Colon (tissue), 2 donors: ENCODE results near the gene C2orf76.

Experiments used
- FAIRE-seq: peaks from 2 replicates; lab custom pipeline; 2012; peaks lifted over from hg19 to GRCh38; lab: Jason Lieb, UNC
- donor health status: control.
- donor health status: control.

Gene C2orf76

GRCh38 chr2:119337749-119338148, 28.9 kb downstream of the C2orf76 start:
- FAIRE-seq: no peak

- no peak for FAIRE-seq
Measured at GRCh38 chr2:119333833-119334232, 32.8 kb downstream of the C2orf76 start.

DNA sequence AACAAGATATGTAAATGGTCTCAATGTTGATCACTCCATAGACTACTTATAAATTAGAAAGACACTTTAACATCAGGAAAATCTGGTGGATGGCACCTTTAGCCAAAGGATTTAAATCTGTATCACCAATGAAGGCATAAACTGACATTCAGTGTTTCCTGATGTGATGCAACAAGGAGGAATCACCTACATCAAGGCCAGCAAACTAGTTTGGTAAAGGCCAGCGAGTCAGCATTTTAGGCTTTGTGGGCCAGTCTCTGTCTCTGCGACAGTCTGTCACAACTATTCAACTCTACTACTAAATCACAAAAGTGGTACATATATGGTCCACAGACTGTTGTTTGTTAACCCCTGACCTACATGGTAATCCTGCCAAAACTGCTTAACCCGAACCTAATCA, 33.3 kb downstream of the C2orf76 start:
- FAIRE-seq: no peak

DNA sequence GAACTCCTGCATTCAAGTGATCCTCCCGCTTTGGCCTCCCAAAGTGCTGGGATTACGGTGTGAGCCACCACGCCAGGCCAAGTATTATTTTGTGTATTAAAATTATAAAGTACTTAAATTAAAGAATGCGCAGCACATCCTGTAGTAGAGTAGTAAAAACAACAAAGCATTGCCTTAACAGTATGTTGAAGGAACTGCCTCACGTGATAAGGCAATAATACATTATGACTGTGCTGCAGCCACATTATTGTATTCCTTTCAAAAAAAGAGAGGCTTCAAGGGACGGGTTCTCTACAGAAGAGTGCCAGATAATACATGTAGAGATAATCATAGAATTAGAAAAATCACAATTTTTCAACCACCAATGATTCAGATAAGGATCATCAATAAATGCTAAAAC, 33.7 kb downstream of the C2orf76 start:
- no peak for FAIRE-seq

- FAIRE-seq: no peak
Measured at GRCh38 chr2:119327431-119327830, 39.2 kb downstream of the C2orf76 start.

GRCh38 chr2:119326938-119327337, 39.7 kb downstream of the C2orf76 start:
- FAIRE-seq: no peak

DNA sequence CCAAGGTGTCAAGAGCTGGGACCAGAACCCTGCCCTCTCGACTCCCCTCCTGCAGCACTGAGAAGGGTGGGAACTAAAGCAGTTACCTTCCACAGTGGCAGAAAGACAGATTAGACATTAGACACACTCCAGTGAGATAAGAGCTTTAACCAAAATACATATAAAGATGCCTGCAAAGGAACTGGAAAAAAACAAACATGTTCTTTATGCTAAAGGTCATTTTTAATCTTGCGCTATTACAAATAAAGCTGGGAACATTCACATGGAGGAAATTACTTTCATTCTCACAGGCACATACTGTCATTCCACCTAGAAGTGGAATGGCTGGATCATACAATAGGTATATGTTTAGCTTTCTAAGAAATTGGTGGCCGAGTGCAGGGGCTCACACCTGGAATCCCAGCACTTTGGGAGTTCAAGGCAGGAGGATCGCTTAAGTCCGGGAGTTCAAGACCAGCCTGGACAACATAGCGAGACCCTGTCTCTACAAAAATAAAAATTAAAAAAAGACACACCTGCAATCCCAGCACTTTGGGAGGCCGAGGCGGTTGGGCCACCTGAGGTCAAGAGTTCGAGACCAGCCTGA, 41.9 kb downstream of the C2orf76 start:
- no peak for FAIRE-seq

- no peak for FAIRE-seq
Measured at GRCh38 chr2:119323459-119323858, 43.2 kb downstream of the C2orf76 start.

GRCh38 chr2:119319593-119319992, 47.0 kb downstream of the C2orf76 start:
- no peak for FAIRE-seq

- no peak for FAIRE-seq
Measured at GRCh38 chr2:119317554-119317953, 49.1 kb downstream of the C2orf76 start.

- no peak for FAIRE-seq
Measured at GRCh38 chr2:119316066-119316465, 50.6 kb downstream of the C2orf76 start.

DNA sequence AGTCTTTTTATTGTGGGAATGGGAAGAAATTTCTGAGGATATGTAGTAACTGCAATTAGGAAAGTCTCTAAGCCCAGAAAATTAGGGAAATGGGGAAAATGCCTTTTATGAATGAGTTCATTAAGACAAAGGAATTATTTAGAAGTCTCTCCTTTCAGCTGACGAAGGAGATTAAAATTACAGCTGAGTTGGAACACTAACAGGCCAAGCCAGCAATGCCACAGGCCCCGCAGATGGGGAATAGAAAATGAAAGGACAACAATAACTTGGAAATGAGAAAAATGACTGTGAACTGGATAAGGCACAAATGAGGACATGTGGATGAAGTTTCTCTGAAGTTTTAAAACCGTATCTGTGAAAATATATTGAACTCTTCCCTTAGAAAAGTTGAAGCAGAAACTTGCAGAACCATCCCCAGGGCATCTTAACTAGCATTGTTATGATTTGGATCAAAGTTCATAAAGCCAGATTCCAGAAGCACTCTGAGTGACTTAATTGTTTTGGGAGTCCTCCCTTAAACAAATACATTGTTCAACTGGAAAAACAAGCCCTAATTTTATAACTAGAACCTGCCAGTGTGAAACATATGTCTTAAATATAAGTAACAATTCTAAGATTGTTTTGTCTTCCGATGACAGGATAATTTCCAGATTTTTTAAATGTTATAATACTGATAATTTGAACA, 51.3 kb downstream of the C2orf76 start:
- no peak for FAIRE-seq

- no peak for FAIRE-seq
Measured at GRCh38 chr2:119311831-119312230, 54.8 kb downstream of the C2orf76 start.

GRCh38 chr2:119311371-119311770, 55.3 kb downstream of the C2orf76 start:
- FAIRE-seq: no peak

- FAIRE-seq: no peak
Measured at GRCh38 chr2:119308793-119309330, 57.8 kb downstream of the C2orf76 start.

DNA sequence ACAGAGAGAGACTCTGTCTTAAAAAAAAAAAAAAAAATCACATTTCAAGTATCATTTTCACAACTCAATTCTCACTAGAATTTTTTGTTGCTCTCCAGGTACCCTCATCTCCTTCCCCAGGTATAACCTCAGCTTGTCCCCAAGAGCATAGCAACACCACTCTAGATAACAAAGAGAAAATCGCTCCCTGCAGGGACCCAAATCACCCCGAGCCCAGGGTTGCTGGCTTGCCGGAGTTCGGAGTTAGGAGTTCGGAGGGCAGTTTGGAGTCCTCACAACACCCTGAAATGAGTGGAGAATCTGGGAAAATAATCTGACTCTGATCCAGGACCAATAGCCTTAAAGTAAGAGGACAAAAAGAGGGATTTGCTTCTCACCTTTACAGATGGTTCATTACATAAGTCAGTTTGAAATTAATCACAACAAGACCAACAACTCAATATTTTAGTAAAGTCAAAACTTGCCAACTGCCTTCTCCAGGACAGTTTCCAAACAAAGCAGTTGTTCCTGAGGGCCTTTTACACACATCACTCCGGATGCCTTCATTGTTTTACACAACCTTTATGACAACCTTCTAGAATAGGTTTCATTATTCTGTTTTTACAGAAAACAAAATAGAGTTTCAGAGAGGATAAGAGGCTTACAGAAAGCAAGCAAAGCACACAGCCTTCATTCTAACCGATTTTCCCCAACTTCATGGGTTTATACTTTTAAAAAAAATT, 59.1 kb downstream of the C2orf76 start:
- FAIRE-seq: no peak

- FAIRE-seq: no peak
Measured at GRCh38 chr2:119306196-119306590, 60.4 kb downstream of the C2orf76 start.

- no peak for FAIRE-seq
Measured at GRCh38 chr2:119305497-119306195, 61.0 kb downstream of the C2orf76 start.

DNA sequence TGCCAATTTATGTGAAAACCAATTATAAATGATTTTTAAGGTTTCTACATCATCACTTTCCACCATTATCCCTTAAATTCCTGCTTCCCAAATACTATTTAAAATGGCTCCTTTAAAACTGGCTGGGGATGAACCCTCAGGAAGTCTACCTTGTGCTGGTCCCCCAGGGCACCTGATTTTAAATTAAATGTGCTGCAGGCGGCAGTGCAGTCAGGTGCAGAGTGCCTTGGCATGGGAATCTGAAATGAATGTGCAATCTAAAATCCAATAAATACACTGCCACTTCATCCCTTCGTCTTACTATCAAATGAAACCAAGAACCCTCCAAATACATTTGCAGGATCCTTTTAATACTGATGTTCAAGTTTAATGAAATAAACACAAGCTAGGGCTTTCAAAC, 61.8 kb downstream of the C2orf76 start:
- no peak for FAIRE-seq

DNA sequence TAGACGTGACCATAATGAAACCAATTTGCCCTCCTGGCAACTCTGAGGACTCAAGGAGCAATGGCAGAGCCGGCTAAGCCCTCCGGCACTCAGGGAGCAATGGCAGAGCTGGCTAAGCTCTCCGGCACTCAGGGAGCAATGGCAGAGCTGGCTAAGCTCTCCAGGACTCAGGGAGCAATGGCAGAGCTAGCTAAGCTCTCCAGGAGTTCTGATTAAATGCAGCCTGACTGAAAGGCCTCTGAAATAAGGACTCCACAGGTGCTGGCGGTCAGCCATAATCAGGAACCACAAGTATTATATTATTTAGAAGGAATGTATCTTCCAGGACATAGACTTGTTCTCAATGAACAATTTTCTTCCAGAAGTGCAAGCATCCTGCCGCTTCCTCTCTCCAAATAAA, 65.2 kb downstream of the C2orf76 start:
- no peak for FAIRE-seq

- FAIRE-seq: no peak
Measured at GRCh38 chr2:119295688-119296375, 70.8 kb downstream of the C2orf76 start.

DNA sequence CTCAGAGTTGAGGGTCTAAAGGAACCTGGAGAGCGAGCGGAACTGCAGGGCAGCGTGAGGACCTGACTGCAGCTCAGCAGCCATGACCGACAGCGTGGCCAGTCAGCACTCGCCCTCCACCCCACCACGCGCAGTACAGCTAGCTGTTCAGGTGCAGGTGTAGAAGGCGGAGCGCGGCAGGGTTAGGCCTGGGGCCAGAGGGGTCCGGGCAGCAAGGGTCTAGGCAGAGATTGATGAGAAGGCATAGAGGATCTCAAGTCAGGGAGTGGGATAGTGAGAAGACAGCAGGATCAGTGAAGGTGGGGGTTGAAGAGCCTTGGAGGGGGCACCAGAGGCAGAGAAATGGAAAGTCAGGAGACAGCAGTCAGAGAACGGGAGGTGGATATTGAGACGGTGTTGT, 72.0 kb downstream of the C2orf76 start:
- no peak for FAIRE-seq
